Neural cell (in vitro differentiated cells): ENCODE data around the gene WDR77. TPM values are rescaled to one million over a fixed set of nuclear protein-coding genes. Genes with fewer than 3 reads are reported as not detected.

ENCODE experiments used
- H2AFZ ChIP-seq: fragments of 200-600, 300-800 bp; sonication (generic), shearing (Covaris generic); 2 replicates; pipeline ENCODE4 v1.6.0; 2014; ENCODE audit warnings: low read depth, mild to moderate bottlenecking, antibody characterized with exemption, low read length, moderate library complexity
- H3F3A ChIP-seq: fragments of 200-600 bp; shearing (Covaris generic); 2 replicates; pipeline ENCODE4 v1.6.1; 2016; ENCODE audit warnings: mild to moderate bottlenecking, moderate library complexity, mixed read lengths, antibody characterized with exemption, low read length; ENCODE audit not compliant: insufficient read depth, poor library complexity, severe bottlenecking
- H3K27ac ChIP-seq: fragments of 200-600, 300-800 bp; sonication (generic), shearing (Covaris generic); 2 replicates; pipeline ENCODE4 v1.5.1; 2014; ENCODE audit warnings: mild to moderate bottlenecking, low read length, moderate library complexity
- H3K27me3 ChIP-seq: fragments of 300-800, 200-600 bp; sonication (generic), shearing (Covaris generic); 2 replicates; pipeline ENCODE4 v1.6.0; 2014; ENCODE audit warnings: mild to moderate bottlenecking, low read depth, low read length, moderate library complexity; ENCODE audit not compliant: insufficient read depth
- H3K36me3 ChIP-seq: fragments of 300-800, 200-600 bp; sonication (generic), shearing (Covaris generic); 2 replicates; pipeline ENCODE4 v1.5.1; 2014; ENCODE audit warnings: mild to moderate bottlenecking, antibody characterized with exemption, low read length, moderate library complexity; ENCODE audit not compliant: insufficient read depth
- H3K4me2 ChIP-seq: fragments of 300-800, 200-600 bp; sonication (generic), shearing (Covaris generic); 2 replicates; pipeline ENCODE4 v1.6.0; 2014; ENCODE audit warnings: mild to moderate bottlenecking, low read length
- H3K4me3 ChIP-seq: fragments of 300-800, 200-600 bp; sonication (generic), shearing (Covaris generic); 2 replicates; pipeline ENCODE4 v1.5.1; 2014; ENCODE audit warnings: mild to moderate bottlenecking, low read length, moderate library complexity
- H3K79me2 ChIP-seq: fragments of 200-600 bp; shearing (Covaris generic); replicated peaks from 2 replicates; pipeline ENCODE4 v1.6.0; 2014; ENCODE audit warnings: mild to moderate bottlenecking, low read length, moderate library complexity; ENCODE audit not compliant: insufficient read depth
- H3K9ac ChIP-seq: fragments of 300-800, 200-600 bp; sonication (generic), shearing (Covaris generic); 2 replicates; pipeline ENCODE4 v1.6.1; 2016; ENCODE audit warnings: mild to moderate bottlenecking, low read length, mixed read lengths
- H3K9me2 ChIP-seq: fragments of 200-600 bp; shearing (Covaris generic); 2 replicates; pipeline ENCODE4 v1.6.1; 2016; ENCODE audit warnings: mild to moderate bottlenecking, low read length, mixed read lengths; ENCODE audit not compliant: insufficient read depth
- H3K9me3 ChIP-seq: fragments of 200-600, 300-800 bp; sonication (generic), shearing (Covaris generic); 2 replicates; pipeline ENCODE4 v1.6.1; 2016; ENCODE audit warnings: mild to moderate bottlenecking, mixed run types, low read length, moderate library complexity, mixed read lengths
- H4K20me1 ChIP-seq: fragments of 200-600 bp; shearing (Covaris generic); 2 replicates; pipeline ENCODE4 v1.6.1; 2016; ENCODE audit warnings: mild to moderate bottlenecking, mixed run types; ENCODE audit not compliant: insufficient read depth
- EP300 ChIP-seq: fragments of 450-650 bp; conservative IDR thresholded peaks from 2 replicates; pipeline ENCODE4 v1.6.1; 2014; ENCODE audit warnings: antibody characterized with exemption, mild to moderate bottlenecking, moderate library complexity; ENCODE audit not compliant: poor library complexity, severe bottlenecking
- EZH2 ChIP-seq: fragments of 200-600, 300-800 bp; shearing (Covaris generic), sonication (generic); IDR thresholded peaks from 2 replicates; pipeline ENCODE4 v1.6.1; 2014; ENCODE audit warnings: antibody characterized with exemption, low read length, borderline replicate concordance, mild to moderate bottlenecking; ENCODE audit not compliant: insufficient read depth, poor library complexity, severe bottlenecking
- MXI1 ChIP-seq: fragments of 450-650 bp; conservative IDR thresholded peaks from 2 replicates; pipeline ENCODE4 v1.6.1; 2014; ENCODE audit warnings: antibody characterized with exemption, mild to moderate bottlenecking; ENCODE audit not compliant: poor library complexity, severe bottlenecking
- POLR2AphosphoS5 ChIP-seq: IDR thresholded peaks from 2 replicates; pipeline ENCODE4 v1.6.1; 2012
- RAD21 ChIP-seq: fragments of 450-650 bp; conservative IDR thresholded peaks from 2 replicates; pipeline ENCODE4 v1.6.1; 2014; ENCODE audit warnings: antibody characterized with exemption, mild to moderate bottlenecking, moderate library complexity
- SMC3 ChIP-seq: fragments of 450-650 bp; conservative IDR thresholded peaks from 2 replicates; pipeline ENCODE4 v1.6.1; 2014; ENCODE audit warnings: antibody characterized with exemption, mild to moderate bottlenecking, moderate library complexity; ENCODE audit not compliant: poor library complexity
- TAF1 ChIP-seq: IDR thresholded peaks from 2 replicates; pipeline ENCODE4 v1.6.1; 2012; ENCODE audit warnings: low read depth
- polyA plus RNA-seq: library from polyadenylated mRNA; depleted of rRNA; stranded (reverse); fragments of >200 nt; gene quantifications from 2 replicates; pipeline ENCODE4 v1.2.3, GENCODE V29; 2014
- TF ChIP-seq, protein P1 (sequence below): fragments of 450-650 bp; IDR thresholded peaks from 2 replicates; pipeline ENCODE4 v1.5.1; 2014; ENCODE audit warnings: antibody characterized with exemption, mild to moderate bottlenecking, moderate library complexity; ENCODE audit not compliant: poor library complexity, severe bottlenecking
- TF ChIP-seq, protein P2 (sequence below): IDR thresholded peaks from 2 replicates; pipeline ENCODE4 v1.6.1; 2012; ENCODE audit warnings: borderline replicate concordance

WDR77 gene
- polyA plus RNA-seq, 1 donor from 2014 or later, result 63.6 TPM

DNA sequence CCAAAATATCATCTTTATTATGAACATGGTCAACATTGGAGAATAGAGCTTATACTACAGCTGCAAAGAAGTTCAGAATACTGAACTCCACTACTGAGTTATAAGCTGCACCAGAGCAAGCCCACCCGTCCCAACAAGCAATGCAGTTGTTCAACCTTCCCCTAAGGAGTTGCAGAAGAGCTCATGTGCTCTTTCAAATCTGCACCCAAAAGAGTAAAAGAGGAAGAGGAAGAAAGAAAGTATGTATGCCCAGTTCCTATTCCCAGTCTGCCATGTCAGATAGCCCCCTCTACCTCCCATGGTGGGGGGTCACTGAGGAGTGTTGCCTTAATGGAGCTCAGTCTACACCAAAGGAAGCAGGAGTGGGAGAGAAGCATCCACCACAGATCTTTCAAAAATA lies 31.6 kb upstream of the WDR77 start:
- Histone ChIP-seq H3K4me2 (no peak overlapping the region), H3K27me3 (no peaks in the 10 kb centered on the region), H3K9ac (no peak overlapping the region), H3K36me3 (no peaks in the 10 kb centered on the region), H2AFZ (no peak overlapping the region), H4K20me1 (no peaks in the 10 kb centered on the region), H3K4me3 (no peak overlapping the region), H3K9me2 (no peaks in the 10 kb centered on the region), H3K79me2 (no peaks in the 10 kb centered on the region), H3K27ac (no peak overlapping the region), H3F3A (no peaks in the 10 kb centered on the region), H3K9me3 (no peaks in the 10 kb centered on the region)
- TF ChIP-seq POLR2AphosphoS5, result no peak
- TF ChIP-seq EP300, result no peak
- TF ChIP-seq, protein P1, sequence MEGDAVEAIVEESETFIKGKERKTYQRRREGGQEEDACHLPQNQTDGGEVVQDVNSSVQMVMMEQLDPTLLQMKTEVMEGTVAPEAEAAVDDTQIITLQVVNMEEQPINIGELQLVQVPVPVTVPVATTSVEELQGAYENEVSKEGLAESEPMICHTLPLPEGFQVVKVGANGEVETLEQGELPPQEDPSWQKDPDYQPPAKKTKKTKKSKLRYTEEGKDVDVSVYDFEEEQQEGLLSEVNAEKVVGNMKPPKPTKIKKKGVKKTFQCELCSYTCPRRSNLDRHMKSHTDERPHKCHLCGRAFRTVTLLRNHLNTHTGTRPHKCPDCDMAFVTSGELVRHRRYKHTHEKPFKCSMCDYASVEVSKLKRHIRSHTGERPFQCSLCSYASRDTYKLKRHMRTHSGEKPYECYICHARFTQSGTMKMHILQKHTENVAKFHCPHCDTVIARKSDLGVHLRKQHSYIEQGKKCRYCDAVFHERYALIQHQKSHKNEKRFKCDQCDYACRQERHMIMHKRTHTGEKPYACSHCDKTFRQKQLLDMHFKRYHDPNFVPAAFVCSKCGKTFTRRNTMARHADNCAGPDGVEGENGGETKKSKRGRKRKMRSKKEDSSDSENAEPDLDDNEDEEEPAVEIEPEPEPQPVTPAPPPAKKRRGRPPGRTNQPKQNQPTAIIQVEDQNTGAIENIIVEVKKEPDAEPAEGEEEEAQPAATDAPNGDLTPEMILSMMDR, result no peak
- TF ChIP-seq TAF1, result no peak
- TF ChIP-seq EZH2, result no peak
- TF ChIP-seq, protein P2, sequence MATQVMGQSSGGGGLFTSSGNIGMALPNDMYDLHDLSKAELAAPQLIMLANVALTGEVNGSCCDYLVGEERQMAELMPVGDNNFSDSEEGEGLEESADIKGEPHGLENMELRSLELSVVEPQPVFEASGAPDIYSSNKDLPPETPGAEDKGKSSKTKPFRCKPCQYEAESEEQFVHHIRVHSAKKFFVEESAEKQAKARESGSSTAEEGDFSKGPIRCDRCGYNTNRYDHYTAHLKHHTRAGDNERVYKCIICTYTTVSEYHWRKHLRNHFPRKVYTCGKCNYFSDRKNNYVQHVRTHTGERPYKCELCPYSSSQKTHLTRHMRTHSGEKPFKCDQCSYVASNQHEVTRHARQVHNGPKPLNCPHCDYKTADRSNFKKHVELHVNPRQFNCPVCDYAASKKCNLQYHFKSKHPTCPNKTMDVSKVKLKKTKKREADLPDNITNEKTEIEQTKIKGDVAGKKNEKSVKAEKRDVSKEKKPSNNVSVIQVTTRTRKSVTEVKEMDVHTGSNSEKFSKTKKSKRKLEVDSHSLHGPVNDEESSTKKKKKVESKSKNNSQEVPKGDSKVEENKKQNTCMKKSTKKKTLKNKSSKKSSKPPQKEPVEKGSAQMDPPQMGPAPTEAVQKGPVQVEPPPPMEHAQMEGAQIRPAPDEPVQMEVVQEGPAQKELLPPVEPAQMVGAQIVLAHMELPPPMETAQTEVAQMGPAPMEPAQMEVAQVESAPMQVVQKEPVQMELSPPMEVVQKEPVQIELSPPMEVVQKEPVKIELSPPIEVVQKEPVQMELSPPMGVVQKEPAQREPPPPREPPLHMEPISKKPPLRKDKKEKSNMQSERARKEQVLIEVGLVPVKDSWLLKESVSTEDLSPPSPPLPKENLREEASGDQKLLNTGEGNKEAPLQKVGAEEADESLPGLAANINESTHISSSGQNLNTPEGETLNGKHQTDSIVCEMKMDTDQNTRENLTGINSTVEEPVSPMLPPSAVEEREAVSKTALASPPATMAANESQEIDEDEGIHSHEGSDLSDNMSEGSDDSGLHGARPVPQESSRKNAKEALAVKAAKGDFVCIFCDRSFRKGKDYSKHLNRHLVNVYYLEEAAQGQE, result no peak
- TF ChIP-seq MXI1, result no peak
- no peak for TF ChIP-seq SMC3
- no peak for TF ChIP-seq RAD21

DNA sequence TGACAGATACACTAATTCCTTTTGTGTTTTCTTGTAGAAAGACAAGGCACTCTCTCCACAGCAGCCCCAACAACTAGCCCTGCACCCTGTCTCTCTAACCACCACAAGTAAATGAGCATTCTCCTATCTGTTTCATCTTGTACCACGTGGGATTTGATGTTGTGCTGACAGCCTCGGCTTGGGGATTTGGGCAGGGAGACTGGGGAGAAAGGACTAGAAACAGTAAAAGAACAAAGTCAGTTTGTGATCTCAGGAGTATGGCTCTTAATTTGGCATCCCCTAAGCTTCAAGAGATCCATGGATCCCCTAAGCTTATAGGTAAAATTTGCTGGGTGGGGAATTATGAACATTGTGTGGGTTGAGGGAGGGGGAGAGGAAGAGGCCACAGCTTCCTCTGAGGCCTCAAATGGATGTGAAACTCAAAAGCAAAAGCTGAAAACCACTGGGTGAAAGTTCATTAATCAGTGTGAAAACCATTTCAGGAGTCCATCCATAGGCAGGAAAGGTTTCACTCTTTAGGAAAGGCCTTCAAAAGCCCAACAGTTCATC lies 27.8 kb upstream of the WDR77 start:
- Histone ChIP-seq H3K9me2 (no peaks in the 10 kb centered on the region), H2AFZ (no peak overlapping the region), H3K9me3 (no peaks in the 10 kb centered on the region), H3K27ac (no peak overlapping the region), H3K4me3 (no peak overlapping the region), H3F3A (no peaks in the 10 kb centered on the region), H3K4me2 (no peak overlapping the region), H3K9ac (no peak overlapping the region), H4K20me1 (no peaks in the 10 kb centered on the region), H3K36me3 (no peaks in the 10 kb centered on the region), H3K27me3 (no peaks in the 10 kb centered on the region), H3K79me2 (no peaks in the 10 kb centered on the region)
- TF ChIP-seq EZH2 (no peak), MXI1 (no peak), RAD21 (no peak), TAF1 (no peak), POLR2AphosphoS5 (no peak), SMC3 (no peak)
- TF ChIP-seq, protein P2, result no peak
- TF ChIP-seq, protein P1, result no peak
